Measurements from ENCODE around the gene KIF3A.

Gene KIF3A

DNA sequence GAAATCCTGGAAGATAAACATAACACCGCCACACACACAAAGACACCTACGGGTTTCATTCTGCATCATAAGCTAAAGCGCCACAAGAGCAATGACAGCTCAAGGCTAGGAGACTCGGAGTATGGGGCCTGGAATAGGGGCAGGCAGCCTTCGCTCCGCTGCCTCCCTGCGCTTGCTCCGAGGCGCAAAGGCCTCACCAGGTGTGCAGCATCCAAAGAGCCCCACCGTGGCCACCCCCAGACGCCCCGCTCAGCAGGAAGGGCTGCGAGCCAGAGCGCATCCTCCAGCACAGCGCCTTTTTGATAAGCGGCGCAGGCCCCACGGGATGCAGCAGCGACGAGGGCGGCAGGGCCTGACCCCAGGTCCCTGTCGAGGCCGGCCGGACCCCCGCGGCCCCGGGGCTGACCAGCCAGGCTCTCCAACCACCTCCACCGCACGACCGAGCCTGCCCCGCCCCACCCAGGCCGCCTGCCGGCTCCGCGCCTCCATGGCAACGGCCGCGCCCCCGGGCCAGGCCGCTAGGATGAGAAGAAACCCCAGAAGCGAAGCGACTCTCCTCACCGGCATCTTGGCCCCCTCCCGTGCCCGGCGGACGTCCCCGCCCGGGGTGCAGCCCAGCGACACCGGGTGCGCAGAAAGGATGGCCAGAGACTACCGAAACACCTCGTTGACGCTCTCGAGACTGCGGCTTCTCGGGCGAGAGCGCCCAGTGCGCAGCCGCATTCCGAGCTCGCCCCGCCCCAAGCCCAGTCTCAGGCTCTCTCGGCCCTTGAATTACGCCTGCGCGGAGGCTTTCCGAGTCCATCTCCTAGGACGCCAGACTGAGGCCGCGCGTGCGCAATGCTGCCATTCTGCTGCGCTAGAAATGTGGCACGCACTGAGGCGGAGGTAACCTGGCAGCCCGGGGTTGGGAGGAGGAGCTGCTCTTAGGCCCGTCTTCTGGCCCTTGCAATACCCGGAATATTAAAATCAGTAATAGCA lies at the start of gene KIF3A:
TSS of gene KIF3A (minus strand) at position 694 of the 981 bp plus-strand sequence. CDS start at position 567, 127 bp downstream.
- peak; percentile 99 for DNase-seq

DNA sequence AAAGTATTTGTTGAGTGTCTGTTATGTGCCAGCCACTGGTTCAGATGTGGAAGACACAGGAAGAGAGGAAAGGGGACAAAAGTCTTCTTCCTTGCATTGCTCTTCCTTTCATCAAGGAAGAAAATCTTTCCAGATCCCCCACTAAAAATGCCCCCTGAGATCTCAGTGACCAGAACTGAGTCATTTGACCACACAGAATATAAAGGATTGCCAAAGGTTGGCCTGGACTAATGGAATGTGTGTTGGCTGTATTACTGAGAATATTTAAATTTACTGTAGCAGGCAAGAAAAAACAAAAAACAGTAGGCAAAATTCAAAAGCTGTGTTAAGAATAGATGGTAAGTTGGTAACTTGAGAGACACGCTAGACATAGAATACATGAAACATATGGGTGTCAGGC lies 49.7 kb upstream of the KIF3A start:
- DNase-seq = no peak

DNA sequence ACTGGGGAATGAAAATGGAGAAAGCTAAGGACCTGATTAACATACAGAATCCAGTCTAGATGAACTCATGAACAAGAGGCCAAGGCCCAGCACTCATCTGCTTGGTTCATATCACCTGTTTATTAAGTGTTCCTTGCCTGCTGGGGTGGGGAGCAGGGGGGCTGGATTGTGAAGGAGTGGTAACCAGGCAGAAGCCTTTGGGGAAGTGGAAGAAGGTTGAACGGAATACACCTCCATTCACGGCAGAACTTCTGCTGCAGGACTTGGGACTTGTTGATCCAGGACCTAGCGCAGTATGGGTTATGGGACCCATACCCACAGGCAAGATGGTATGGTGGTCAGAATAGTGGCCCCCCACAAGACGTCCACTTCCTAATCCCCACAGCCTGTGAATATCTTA lies 48.5 kb upstream of the KIF3A start:
- DNase-seq = no peak

DNA sequence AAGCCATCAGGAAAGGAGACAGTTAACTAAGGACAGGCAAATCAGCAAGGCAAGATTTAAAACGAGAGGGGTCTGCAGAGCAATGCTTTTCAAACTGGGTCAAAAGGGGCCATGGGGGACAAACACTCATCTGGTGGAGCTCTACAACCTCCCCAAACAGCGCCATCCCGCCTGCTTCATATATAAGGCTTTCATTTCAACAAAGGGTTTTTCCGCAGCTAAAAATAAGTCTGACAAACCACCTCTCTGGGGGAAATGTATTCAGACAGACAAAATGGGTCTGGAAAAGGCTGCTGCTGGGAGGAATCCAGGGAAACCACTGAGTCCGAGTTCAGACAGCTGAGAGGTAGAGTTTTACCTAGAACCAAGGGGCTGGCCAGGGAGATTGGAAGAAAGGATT lies 48.0 kb upstream of the KIF3A start:
- DNase-seq = no peak

DNA sequence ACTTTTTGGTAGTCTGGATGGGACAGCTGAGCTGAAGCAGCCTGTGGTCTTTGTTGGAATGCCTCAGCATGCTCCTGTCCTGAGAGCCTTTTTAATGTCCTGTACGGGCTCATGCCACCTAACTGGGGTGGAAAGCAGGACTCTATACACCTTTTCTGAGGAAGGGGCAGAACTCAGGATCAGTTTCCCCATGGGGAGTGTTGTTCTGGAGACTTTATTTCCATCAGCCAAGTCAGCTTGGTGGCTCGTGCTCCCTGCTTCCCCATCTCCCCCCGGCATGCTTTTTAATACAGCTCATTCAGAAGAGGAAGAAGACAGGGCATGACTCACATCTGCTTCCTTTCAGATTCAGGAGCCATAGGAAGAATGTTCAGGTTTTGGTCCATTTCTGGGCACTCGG lies 44.8 kb upstream of the KIF3A start:
- no peak for DNase-seq

DNA sequence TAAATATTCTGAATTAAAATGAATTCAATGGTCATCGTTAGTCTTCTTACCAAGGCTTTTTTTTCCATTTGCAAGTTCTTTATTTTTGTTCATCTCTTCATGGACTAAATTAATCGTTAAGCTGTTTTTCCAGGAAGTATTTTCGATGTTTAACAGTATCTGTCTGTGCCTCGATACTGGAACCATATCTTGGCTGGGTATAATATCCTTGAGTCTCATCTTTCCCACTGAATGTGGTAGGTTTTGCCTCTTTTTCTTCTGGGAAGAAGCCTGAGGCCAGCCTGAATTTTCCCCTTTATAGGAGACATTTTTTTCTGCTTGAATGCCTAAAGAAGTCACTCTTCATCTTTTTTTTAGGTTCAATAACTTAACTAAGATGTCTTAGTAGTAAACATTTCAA lies 43.7 kb upstream of the KIF3A start:
- DNase-seq = no peak

DNA sequence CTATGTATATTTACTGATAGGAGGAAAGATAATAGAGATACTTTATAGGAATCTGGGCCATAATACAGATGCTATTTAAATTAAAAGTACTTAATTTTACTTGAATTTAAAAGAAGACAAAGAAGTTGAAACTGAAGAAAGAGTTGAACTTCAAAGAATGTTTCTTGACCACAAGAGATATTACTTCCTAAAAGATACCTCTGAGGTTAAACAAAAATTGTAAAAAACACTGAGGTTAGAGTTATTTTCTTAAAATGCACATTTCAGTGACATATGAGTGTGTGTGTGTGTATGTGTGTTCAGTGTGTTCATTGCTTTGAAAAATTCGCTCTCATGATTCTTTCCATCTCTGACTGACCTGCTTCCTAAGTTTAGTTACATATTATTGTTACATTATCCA lies 43.2 kb upstream of the KIF3A start:
- DNase-seq = no peak

DNA sequence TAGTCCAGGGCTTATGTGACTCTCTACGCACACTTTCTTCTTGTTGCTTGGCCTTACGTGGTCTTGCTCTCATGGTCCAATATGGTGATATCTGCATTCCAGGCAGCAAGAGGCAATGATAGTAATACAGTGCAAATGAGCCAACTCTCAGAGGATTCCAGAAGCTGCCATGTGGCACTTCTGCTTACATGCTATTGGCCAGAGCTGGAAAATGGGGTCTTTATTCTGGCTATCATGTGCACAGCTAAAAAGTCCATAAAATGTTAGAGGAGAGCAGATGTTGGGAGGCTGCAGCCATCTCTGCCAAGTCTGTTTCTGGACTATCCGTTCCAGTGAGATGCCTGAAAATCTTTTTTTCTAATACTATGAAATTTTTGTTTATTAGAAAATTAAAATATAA lies 42.6 kb upstream of the KIF3A start:
- no peak for DNase-seq

DNA sequence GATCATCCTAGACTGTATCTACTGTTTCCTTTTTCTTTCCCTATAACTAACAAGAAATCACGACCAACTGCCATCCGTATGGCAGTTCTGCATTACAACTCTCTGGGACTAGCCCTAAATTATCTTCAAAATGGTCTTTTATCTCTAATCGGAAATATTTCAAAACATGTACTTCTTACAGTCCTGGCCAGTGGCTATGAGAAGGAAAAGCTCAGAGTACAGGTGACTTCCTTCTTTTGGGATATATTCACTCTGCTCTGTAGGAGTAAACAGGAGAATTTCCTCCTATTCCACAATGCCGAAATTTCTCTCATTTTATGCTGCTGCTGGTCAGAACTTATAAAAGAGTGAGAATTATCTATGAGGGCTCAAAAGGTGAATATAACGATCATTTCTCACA lies 41.5 kb upstream of the KIF3A start:
- no peak for DNase-seq

DNA sequence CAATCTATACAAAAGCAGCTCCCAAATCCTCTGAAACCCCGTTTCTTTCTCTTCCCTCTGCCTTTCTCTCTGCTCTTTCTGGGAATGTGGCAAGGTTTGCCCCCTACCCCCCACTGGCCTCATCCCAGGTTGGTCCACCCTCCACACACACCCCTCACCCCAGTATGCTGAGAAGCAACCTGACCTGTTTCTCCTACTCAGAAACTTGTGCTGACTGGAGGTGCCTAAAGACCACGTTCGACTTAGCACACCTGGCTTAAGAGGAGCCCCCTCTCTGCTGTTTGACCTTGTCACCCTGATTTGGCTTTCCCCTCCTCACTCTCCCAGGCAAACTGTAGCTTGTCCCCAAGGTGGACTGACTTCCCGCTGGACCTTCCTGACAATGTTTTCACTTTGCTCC lies 40.8 kb upstream of the KIF3A start:
- no peak for DNase-seq

DNA sequence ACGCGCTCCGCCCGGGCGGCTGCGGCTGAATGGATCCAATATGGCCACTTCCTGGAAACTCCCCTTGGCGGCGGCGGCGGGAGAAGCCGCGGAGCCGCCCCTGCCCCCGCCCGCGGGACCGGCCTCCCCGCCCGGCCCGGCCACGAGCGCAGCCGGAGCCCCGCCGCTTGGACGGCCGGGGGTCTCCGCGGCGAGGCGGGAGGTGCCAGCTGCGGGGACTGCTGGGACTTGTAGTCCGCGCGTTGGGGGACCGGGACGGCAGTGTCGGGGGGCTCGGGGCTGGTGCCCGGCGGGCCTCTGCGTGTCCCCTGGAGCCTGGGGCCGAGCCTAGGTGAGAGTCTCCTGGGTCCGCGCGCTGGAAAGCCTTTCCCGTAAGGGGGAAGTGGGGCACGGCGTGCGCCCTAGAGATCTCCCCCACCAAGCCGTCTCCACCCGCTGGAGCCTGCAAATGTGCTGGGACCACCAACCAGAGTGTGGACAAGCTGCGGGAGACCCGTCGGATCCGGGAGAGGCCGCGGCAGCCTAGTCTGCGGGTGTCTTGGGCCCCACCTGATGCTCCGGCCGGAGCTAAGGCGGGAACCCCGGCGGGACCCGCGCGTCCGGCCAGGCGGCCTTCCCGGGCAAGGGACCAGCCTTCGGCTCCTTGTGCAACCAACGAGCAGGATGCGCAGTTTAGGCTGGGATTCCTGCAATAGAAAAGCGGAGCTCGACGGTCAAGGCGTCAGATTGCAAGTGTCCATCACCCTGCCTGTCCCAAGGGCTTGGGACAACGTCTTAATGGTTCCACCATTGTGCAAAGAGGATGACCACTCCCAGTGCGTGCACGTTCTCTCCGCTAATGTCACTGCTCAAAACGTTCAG lies 40.1 kb upstream of the KIF3A start, which contains the start of gene SEPTIN8:
TSS of gene SEPTIN8 (minus strand) at position 31 of the 861 bp plus-strand sequence. CDS start 102 bp downstream, outside the sequence.
- DNase-seq = peak; percentile 68

DNA sequence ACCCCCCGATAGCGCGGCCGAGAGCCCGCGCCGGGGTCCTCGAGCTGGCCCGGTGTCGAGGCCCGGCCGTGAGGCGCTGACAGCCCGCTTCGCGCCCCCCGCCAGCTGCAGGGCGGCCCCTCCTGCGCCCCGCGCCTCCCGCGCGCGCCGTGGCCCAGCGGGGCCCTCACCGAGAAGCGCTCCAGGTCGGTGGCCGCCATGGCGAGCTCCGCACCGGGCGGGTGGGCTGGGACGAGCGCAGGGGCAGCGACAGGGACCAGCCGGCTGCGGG lies 39.5 kb upstream of the KIF3A start:
- no peak for DNase-seq

DNA sequence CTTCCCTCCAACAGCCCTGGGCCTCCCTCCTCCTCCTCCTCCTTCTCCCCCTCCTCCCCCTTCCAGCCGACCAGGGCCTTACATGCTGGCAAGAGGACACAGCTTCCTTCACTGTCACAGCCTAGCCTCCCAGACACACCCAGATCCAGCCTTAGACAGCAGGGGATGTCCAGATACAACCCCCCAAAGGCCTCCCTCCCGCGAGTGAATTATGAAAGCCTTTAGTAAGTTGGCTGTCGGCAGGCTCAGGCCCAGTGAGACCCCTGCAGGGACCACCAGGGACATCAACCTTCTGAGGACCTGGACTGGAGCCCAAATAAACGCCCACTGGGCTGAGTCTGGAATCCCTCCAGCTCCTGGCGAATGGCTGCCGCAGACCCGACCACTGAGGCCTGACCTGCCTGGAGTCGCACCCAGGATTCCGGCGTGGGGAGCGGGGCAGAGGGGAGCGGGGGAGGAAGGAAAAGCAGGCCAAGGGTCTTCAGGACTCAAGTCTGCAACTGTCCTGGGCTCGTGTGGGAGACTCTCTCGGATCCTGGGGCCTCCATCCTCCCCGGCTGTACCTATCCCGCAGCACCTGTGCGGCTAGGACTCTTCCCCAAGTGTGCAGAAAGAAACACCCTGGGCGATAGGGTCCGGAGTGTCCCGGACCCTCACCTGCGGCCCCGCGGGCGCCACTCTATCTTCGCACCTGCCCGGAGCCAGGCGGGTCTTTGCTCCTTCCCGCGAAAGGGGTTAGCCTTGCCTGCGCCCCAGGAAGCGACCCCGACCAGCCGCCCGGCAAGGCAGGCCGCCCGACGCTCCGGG lies 39.0 kb upstream of the KIF3A start:
- peak; percentile 57 for DNase-seq

DNA sequence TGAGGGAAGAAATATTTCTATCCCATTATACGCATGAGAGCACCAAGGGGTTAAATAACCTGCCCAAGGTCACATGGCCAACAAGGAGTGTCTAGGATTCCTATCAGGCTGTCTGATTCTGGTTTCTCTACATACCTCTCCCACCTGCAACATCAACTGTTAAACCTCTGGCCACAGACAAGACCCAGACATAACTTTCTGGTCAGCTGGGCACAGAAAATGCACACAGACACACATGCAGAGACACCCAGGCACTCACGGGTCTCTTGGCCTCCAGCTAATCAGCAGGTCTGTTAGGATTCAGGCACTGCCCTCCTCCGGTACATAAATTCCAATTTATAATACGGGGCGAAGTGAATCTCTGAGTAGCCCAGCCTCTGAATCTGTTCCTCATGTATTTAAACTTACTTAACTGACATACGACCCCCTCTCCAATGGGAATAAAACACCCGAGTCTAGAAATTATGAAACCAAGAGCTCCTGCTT lies 38.2 kb upstream of the KIF3A start:
- peak; percentile 11 for DNase-seq

DNA sequence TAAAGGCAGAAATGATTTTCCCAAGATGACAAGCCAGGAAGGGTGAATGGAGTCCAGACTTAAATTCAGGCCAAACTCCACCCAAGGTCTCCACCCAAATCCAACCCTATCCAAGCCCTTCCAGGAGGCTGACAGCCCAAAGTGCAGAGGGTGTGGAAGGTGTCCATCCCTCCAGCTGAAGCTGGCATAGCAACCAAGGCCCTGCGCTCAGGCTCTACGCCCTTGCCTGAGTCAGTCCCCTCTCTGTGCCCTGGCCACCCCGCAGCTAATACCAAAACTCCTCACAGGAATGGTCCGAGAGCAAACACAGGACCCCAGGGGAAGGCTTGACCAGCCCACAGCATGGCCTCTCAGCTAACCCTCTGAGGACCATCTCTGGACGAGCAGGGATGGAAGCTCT lies 37.5 kb upstream of the KIF3A start:
- DNase-seq = no peak

DNA sequence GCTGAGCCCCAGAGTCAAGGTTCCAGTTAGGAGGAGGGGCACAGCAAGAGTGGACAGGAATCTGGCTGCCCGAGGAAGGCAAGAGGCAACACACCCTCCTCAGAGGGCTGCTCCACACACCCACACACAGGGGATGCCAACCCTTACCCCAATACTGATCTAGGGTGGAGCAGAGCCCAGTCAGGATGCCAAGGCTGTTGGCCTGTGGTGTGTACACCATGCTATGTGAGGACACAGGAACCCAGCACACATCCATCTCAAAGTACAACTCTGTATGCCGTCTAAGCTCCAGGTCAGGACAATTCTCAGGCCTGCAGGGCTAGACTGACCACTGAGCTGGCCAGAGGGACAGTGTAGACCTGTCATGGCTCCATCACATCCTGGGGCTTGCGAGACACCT lies 37.1 kb upstream of the KIF3A start:
- no peak for DNase-seq

DNA sequence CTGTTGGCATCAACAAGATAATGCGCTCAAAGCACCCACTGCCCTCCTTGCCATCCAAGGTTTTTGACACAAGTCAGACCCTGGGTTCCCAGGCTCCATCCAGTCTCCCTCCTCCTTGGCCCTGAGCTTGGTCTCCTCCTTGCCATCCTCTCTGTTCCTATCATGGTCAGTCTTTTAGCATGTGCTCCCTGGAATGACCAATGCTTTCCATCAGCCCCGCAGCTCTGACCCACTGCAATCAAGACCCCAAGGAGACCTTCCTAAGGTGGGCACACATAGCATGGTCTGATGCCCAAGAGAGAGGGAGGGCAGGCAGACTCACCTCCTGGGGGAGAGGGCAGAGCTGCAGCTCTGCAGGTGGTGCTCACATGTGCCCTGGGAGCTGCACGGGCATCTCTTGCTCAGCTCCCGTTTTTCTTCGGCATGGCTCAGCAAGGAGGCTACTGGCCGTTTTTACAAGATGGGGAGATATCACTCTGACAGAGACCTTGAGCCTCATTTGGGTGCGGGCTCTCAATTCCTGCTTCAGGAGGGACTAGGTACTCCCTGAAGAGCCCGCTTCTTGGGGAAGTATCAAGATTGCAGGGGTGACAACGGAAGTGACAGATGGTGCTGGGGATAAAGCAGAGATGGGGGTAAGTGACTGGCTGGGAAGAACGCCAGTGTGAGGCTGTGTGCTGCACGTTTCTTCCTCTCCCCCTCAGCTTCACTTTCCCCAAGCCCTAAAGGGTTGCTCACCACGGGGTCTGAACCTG lies 36.4 kb upstream of the KIF3A start:
- peak; percentile 39 for DNase-seq

DNA sequence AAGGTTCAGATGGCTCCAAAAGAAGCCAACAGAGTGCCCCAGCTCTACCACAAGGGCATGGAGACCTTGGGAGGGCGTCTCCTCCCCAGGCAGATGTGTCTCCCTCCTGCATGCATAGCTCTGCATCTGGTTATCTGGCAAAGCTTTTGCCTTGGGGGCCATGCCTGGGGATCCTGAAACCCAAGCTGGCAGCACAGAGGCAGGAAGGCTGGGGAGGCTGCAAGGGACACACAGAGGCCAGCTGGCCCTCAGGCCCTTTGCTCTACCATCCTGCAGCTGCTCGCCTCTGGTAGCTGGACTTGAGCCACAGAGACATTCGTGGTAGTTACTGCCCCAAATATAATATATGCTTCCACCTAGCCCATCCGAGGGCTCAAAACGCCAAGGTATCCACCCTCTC lies 35.8 kb upstream of the KIF3A start:
- no peak for DNase-seq

DNA sequence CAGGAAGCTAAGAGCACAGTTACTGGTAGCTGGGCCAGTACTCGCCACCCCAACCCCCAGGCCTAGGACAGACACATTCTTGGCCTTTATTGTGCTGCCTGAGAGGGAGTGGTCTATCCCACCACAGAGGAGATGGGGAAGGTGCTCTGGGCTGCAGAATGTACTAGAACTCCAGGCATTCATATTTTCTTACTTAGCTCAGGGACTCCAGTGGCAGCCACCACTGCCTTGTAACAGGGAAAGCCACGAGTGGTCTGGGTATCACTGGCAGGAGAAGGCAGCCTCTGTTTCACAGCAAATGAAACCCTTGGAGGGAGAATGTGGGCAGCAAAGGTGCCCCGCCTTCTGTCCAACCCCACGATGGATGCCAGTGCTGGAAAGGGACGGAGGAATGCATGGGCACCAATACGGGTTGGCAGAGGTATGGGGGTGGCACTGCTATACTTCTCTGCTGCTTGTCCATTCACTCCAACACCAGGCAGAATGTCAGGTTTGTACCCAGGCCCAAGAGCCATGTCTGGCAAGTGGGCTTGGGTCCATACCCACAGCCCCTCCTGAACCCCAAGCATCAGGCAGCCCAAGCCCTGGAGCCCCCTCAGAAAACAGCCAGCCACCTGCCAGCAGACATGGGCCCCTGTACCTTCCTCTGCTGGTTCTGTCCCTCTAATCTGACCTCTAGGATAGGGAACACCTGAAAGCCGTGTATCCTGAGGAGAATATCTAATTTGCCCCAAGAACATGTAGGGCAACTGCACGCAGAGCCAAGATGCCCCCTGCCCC lies 35.1 kb upstream of the KIF3A start:
- DNase-seq = no peak

DNA sequence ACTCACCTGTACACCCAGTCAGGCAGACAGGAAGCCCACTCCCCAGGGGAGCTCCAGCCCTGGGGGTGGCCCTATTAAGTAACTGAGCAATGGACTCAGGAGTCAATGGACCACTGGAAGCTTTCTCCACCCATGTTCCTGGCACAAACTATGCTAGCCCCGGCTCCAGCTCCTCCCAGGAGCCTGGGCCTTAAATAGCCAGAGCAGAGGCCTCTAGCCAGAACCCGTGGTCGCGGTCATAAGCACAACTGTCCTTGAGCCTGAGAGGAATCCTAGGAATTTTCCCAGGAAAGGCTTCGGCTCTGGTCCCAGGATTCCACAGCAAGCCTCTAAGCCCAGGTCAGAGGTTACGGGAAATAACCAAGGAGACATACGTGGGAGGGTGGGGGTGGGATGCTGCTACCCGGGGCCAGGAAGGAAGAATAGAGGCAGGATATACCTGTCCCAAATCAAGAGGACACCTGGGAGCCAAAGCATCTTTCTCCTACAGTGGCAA lies 34.2 kb upstream of the KIF3A start:
- no peak for DNase-seq
